Mesodermal cell (in vitro differentiated cells): Measurements from ENCODE around the gene S100A1.

Experiments
- H3K27ac ChIP-seq: 2 replicates; pipeline ENCODE4 v1.7.0; 2013; ENCODE audit warnings: mild to moderate bottlenecking, low read depth, low read length, moderate library complexity; ENCODE audit not compliant: severe bottlenecking
- H3K36me3 ChIP-seq: 2 replicates; pipeline ENCODE4 v1.7.1; 2013; ENCODE audit warnings: mild to moderate bottlenecking, low read length, moderate library complexity; ENCODE audit not compliant: control insufficient read depth, insufficient read depth
- H3K4me1 ChIP-seq: one replicate; pipeline ENCODE4 v1.7.1; 2013; ENCODE audit warnings: mild to moderate bottlenecking, low read length; ENCODE audit not compliant: insufficient read depth, control insufficient read depth, poor library complexity, severe bottlenecking
- H3K4me3 ChIP-seq: 2 replicates; pipeline ENCODE4 v1.7.0; 2013; ENCODE audit warnings: low read length, control low read depth, mild to moderate bottlenecking; ENCODE audit not compliant: insufficient read depth, poor library complexity, severe bottlenecking; ENCODE audit errors: extremely low read depth
- H3K9me3 ChIP-seq: 2 replicates; pipeline ENCODE4 v1.7.1; 2013; ENCODE audit warnings: mild to moderate bottlenecking, low read length, moderate library complexity; ENCODE audit not compliant: control insufficient read depth
- WGBS, 2 experiments: methylation state at CpG; one replicate each; pipeline ENCODE4 v1.1.5; 2013; ENCODE audit warnings: missing lambda C conversion rate in 2 of 2; ENCODE audit not compliant: insufficient coverage in 2 of 2; 5-methylcytosine and 5-hydroxymethylcytosine counted together

S100A1 gene

GRCh38 chr1:153642161-153642560 is 13.9 kb downstream of the S100A1 start:
- WGBS, 2 experiments: 95 to 98% methylated on average over 7 to 9 of the region's 11 CpGs
- Histone ChIP-seq H3K36me3 (peaks cover 99% of the 10 kb centered on the region), H3K4me1 (no peaks in the 10 kb centered on the region)

GRCh38 chr1:153643100-153643499 is 14.9 kb downstream of the S100A1 start:
- no peaks in the 10 kb centered on the region for H3K9me3 ChIP-seq
- no peaks in the 10 kb centered on the region for H3K4me1 ChIP-seq
- WGBS, 2 experiments: 93 to 100% methylated on average over 2 to 5 of the region's 11 CpGs
- no peak overlapping the region for H3K27ac ChIP-seq
- H3K4me3 ChIP-seq: no peak overlapping the region
- peaks cover 90% of the 10 kb centered on the region for H3K36me3 ChIP-seq

More at GRCh38 chr1:153642161-153642560, 13.9 kb downstream of the S100A1 start:
- no peak overlapping the region for H3K4me3 ChIP-seq
- no peaks in the 10 kb centered on the region for H3K9me3 ChIP-seq
- H3K27ac ChIP-seq: no peak overlapping the region

DNA sequence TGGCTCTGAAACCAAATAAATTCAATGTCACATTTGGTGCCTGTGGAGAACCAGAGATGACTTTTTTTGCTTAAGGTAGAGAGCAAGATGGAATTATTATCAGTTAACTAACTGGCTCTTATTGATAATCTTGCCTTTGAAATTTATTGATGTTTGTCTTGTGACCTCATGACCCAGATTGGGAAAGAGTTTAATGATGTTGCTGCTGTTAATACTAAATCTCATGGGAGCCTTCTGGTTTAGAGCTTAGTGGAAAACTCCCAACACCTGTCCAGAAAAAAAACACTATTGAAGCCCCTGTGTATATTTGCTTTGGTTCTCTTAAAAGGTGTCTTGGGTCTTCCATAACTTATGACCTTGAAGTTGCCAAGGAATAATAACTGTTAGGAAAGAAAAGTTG is 15.6 kb downstream of the S100A1 start:
- no peak overlapping the region for H3K27ac ChIP-seq

GRCh38 chr1:153646672-153647345 is 18.6 kb downstream of the S100A1 start:
- peaks cover 54% of the 10 kb centered on the region for H3K36me3 ChIP-seq
- H3K9me3 ChIP-seq: no peaks in the 10 kb centered on the region
- no peaks in the 10 kb centered on the region for H3K4me1 ChIP-seq
- H3K4me3 ChIP-seq: no peak overlapping the region
- WGBS, 2 experiments: 90 to 95% methylated on average over 2 to 3 of the region's 5 CpGs
- no peak overlapping the region for H3K27ac ChIP-seq

More for the DNA sequence above, 15.6 kb downstream of the S100A1 start:
- Histone ChIP-seq H3K4me3 (no peak overlapping the region), H3K4me1 (no peaks in the 10 kb centered on the region), H3K36me3 (peaks cover 84% of the 10 kb centered on the region), H3K9me3 (no peaks in the 10 kb centered on the region)

- no peak overlapping the region for H3K4me3 ChIP-seq
- H3K9me3 ChIP-seq: no peaks in the 10 kb centered on the region
- no peak overlapping the region for H3K27ac ChIP-seq
- no peaks in the 10 kb centered on the region for H3K4me1 ChIP-seq
- WGBS, 2 experiments: 76 to 92% methylated on average over 2 of the region's 2 CpGs
- H3K36me3 ChIP-seq: peaks cover 48% of the 10 kb centered on the region
Observed at GRCh38 chr1:153647346-153647714, 19.1 kb downstream of the S100A1 start.

DNA sequence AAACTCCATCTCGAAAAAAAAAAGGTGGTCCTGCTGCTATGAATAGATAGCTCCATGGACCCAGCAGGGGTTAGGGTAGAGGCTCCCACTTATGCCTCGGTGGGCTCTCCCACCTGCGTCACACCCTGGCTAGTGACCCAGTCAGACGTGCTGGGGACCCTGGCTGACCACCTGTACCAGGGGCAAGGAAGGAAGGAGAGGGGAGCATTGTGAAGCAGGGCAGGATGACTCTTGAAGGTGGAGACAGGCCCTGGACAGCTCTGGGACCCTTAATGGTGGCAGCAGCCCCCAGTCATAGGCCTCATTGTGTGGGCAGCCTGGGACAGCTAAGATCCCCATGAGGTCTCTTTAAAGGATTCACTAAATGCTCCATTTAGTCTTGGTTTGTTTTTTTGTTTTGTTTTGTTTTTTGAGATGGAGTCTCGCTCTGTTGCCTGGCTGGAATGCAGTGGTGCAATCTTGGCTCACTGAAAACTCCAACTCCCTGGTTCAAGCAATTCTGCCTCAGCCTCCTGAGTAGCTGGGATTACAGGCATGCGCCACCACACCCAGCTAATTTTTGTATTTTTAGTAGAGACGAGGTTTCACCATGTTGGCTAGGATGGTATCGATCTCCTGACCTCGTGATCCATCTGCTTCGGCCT is 19.9 kb downstream of the S100A1 start:
- H3K9me3 ChIP-seq: no peaks in the 10 kb centered on the region
- no peak overlapping the region for H3K4me3 ChIP-seq
- peaks cover 41% of the 10 kb centered on the region for H3K36me3 ChIP-seq
- H3K27ac ChIP-seq: no peak overlapping the region
- WGBS, 2 experiments: 92 to 95% methylated on average over 5 to 7 of the region's 10 CpGs
- H3K4me1 ChIP-seq: peaks cover 3% of the 10 kb centered on the region

- H3K4me1 ChIP-seq: peaks cover 3% of the 10 kb centered on the region
- no peak overlapping the region for H3K4me3 ChIP-seq
- H3K27ac ChIP-seq: no peak overlapping the region
- H3K9me3 ChIP-seq: no peaks in the 10 kb centered on the region
- 50 to 90% methylated on average over 1 to 2 of the region's 3 CpGs for WGBS, 2 experiments
- H3K36me3 ChIP-seq: peaks cover 29% of the 10 kb centered on the region
Observed at GRCh38 chr1:153649137-153649862, 21.1 kb downstream of the S100A1 start.

DNA sequence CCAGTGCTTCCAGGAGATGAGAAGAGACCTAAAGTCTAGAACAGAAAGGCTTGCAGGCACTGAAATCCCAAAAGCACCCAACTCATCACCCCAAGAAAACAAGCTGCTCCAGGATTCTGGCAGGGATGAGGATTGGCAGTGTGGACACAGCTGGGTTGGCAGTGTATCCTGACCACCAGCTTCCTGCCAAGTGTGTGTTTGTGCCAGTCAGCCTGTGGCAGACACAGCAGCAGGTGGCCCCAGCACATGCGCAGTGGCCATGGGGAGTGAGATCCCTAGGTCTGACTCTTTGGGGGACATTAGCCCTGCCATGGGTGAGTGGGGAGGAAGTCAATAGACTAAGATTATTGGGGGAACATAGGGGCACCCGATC is 21.6 kb downstream of the S100A1 start:
- Histone ChIP-seq H3K4me1 (peaks cover 3% of the 10 kb centered on the region), H3K9me3 (no peaks in the 10 kb centered on the region), H3K4me3 (no peak overlapping the region), H3K27ac (no peak overlapping the region), H3K36me3 (peaks cover 23% of the 10 kb centered on the region)
- WGBS, 2 experiments: 95 to 96% methylated on average over 2 of the region's 2 CpGs

DNA sequence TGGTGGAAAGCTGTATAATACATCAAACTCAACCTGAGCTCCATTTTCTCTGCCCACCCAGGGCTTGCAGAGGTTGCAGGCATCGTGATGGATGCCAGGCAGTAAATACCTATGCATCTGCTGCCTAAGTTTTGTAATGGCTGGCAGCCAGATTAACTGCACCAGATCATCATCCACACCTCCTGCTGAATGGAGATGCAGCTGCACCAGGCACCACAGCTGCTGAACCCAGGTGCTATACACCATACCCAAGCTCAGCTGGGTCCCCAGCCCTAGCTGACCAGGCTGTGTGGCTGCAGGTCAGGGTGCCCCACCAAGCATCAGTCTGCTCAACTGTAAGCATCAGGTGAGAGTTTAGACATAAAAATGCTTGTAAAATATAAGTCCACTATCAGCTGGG is 23.5 kb downstream of the S100A1 start:
- Histone ChIP-seq H3K4me3 (no peak overlapping the region), H3K9me3 (no peaks in the 10 kb centered on the region), H3K36me3 (peaks cover 4% of the 10 kb centered on the region), H3K4me1 (peaks cover 3% of the 10 kb centered on the region), H3K27ac (no peak overlapping the region)
- WGBS, 2 experiments: 100% methylated on average over 1 of the region's 1 CpG; no CpG with 5 or more reads in 1 of the 2 experiments

GRCh38 chr1:153652805-153653500 is 24.7 kb downstream of the S100A1 start:
- Histone ChIP-seq H3K4me3 (no peak overlapping the region), H3K36me3 (no peaks in the 10 kb centered on the region), H3K27ac (no peak overlapping the region), H3K9me3 (no peaks in the 10 kb centered on the region), H3K4me1 (peaks cover 3% of the 10 kb centered on the region)
- WGBS, 2 experiments: 85 to 94% methylated on average over 2 of the region's 3 CpGs
